Skeletal muscle tissue (tissue), 4 donors: Measurements from ENCODE around the gene FAM187B. TPM values are rescaled to one million over a fixed set of nuclear protein-coding genes. Genes with fewer than 3 reads are reported as not detected.

Experiments used
- H3K27ac ChIP-seq: one replicate; pipeline ENCODE4 v1.7.0; 2013; ENCODE audit warnings: mild to moderate bottlenecking, low read depth, low read length, inconsistent platforms
- H3K27me3 ChIP-seq, 3 donors: one replicate each; pipeline ENCODE4 v1.7.0; 2013; ENCODE audit warnings: low read length in 3 of 3; ENCODE audit not compliant: control insufficient read depth in 3 of 3, insufficient read depth in 3 of 3
- H3K36me3 ChIP-seq, 3 donors: one replicate each; pipeline ENCODE4 v1.7.0; 2013; ENCODE audit warnings: low read length in 3 of 3; ENCODE audit not compliant: control insufficient read depth in 3 of 3, insufficient read depth in 3 of 3
- H3K4me1 ChIP-seq, 3 donors: one replicate each; pipeline ENCODE4 v1.7.0; 2013; ENCODE audit warnings: low read length in 3 of 3, mild to moderate bottlenecking in 3 of 3; ENCODE audit not compliant: control insufficient read depth in 3 of 3, insufficient read depth in 3 of 3
- H3K4me3 ChIP-seq, 3 donors: one replicate each; pipeline ENCODE4 v1.7.0; 2013; ENCODE audit warnings: low read length in 3 of 3
- H3K9ac ChIP-seq, 3 donors: one replicate each; pipeline ENCODE4 v1.7.0; 2013; ENCODE audit warnings: low read length in 3 of 3, mild to moderate bottlenecking in 3 of 3, moderate library complexity in 2 of 3, low read depth in 1 of 3
- H3K9me3 ChIP-seq, 3 donors: one replicate each; pipeline ENCODE4 v1.7.0; 2013; ENCODE audit warnings: low read length in 3 of 3; ENCODE audit not compliant: control insufficient read depth in 3 of 3
- total RNA-seq: library from RNA; depleted of rRNA; stranded (reverse); fragments of >200 nt; gene quantifications from one replicate; pipeline ENCODE4 v1.2.3, GENCODE V29; 2014
- donor health status: Osteomylitis.

Gene FAM187B
- total RNA-seq, result not detected

DNA sequence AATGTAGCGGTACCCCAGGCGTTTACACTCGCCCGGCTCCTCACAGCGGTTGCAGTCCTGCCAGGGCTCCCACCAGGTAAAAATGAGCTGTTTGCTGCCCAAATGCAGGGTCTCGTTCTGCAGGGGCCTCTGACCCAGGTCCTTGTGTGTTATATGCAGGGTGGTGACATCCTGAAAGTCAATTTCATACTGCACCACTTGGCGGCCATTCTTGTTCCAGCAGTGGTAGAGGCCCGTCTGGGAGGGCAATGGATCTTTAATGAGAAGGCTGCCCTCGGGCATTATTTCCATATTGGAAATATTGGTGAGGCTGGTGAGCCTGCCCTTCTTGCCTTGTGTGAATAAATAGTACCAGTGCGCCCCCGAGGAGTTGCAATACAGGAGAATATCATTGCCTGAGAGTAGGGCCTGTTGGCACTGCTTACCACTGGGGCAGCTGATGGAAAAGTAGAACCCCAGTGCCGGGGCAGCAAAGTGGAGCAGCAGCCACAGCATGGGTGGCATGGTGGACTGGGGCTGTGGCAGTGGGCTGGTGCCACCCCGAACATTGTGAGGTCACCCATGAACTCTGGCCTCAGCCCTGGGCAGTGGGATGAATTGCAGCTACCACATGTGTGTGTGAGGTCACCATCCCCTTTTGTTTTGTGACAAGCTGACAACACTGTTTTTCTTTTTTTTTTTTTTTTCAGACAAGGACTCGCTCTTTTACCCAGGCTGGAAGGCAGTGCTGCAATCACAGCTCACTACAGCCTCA, at the start of gene FAM187B:
Gene FAM187B (minus strand): TSS at position 563 of the 754 bp plus-strand sequence. CDS start 59 bp downstream, at position 504.
- Histone ChIP-seq H3K27ac (no peak within 1 kb of the TSS), H3K4me3 (no peak within 1 kb of the TSS), H3K36me3 (no peaks in the 10 kb centered on the region), H3K9me3 (no peaks in the 10 kb centered on the region), H3K9ac (no peak within 1 kb of the TSS), H3K27me3 (peaks cover 2 to 18% (median 18%) of the 10 kb centered on the region in 3 donors), H3K4me1 (peaks cover 0 to 3% (median 0%) of the 10 kb centered on the region in 3 donors)

GRCh38 chr19:35276706-35277281, 48.3 kb upstream of the FAM187B start:
- Histone ChIP-seq H3K4me1 (peaks cover 0 to 3% (median 0%) of the 10 kb centered on the region in 3 donors), H3K9ac (no peak overlapping the region), H3K4me3 (no peak overlapping the region), H3K27me3 (no peaks in the 10 kb centered on the region), H3K27ac (no peak overlapping the region), H3K9me3 (no peaks in the 10 kb centered on the region), H3K36me3 (peaks cover 55 to 62% (median 56%) of the 10 kb centered on the region in 3 donors)

GRCh38 chr19:35274323-35274722, 45.8 kb upstream of the FAM187B start:
- no peaks in the 10 kb centered on the region for H3K27me3 ChIP-seq
- no peak overlapping the region for H3K4me3 ChIP-seq
- no peak overlapping the region for H3K27ac ChIP-seq
- H3K9me3 ChIP-seq, result no peaks in the 10 kb centered on the region
- H3K9ac ChIP-seq, result no peak overlapping the region
- peaks cover 66 to 75% (median 72%) of the 10 kb centered on the region in 3 donors for H3K36me3 ChIP-seq
- peaks cover 10 to 15% (median 14%) of the 10 kb centered on the region in 3 donors for H3K4me1 ChIP-seq

- H3K27me3 ChIP-seq, result no peaks in the 10 kb centered on the region
- no peaks in the 10 kb centered on the region for H3K9me3 ChIP-seq
- H3K27ac ChIP-seq, result no peak overlapping the region
- no peak overlapping the region for H3K9ac ChIP-seq
- H3K4me3 ChIP-seq, result no peak overlapping the region
- peaks cover 10 to 15% (median 14%) of the 10 kb centered on the region in 3 donors for H3K4me1 ChIP-seq
- H3K36me3 ChIP-seq, result peaks cover 61 to 69% (median 67%) of the 10 kb centered on the region in 3 donors
Observed at GRCh38 chr19:35273686-35274259, 45.2 kb upstream of the FAM187B start.

DNA sequence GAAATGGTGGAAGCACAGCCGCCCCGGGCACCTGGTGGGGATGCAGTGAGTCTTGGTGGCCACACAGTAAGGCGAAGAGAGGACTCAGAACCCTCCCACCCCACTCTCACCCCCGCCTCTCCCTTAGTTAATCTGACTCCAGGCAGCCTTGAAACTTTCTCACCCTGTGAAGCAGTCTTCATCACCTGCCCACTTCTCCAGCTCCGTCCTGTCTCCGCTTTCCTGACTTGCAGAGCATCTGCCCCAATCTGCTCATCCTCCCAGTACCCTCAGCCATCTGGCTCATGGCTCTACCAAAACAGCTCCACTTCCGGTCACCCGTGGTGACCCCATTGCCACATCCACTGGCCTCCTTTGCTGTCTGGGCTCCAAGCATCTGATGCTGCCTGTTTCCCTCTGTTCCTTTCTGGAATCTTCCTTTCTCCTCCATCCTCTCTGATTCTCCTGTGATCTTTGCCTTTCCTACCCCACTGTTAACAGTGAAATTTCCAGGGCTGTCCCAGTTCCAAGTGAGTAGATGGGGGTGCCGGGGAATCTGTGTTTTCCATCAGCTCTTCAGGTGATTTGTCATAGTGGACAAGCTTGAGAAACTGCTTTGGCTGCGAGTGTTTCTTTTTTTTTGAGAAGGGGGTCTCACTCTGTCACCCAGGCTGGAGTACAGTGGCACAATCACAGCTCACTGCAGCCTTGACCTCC, 44.6 kb upstream of the FAM187B start:
- no peak overlapping the region for H3K27ac ChIP-seq
- H3K4me3 ChIP-seq, result no peak overlapping the region
- H3K27me3 ChIP-seq, result no peaks in the 10 kb centered on the region
- H3K4me1 ChIP-seq, result peaks cover 10 to 15% (median 14%) of the 10 kb centered on the region in 3 donors
- peaks cover 54 to 66% (median 65%) of the 10 kb centered on the region in 3 donors for H3K36me3 ChIP-seq
- no peak overlapping the region for H3K9ac ChIP-seq
- no peaks in the 10 kb centered on the region for H3K9me3 ChIP-seq

DNA sequence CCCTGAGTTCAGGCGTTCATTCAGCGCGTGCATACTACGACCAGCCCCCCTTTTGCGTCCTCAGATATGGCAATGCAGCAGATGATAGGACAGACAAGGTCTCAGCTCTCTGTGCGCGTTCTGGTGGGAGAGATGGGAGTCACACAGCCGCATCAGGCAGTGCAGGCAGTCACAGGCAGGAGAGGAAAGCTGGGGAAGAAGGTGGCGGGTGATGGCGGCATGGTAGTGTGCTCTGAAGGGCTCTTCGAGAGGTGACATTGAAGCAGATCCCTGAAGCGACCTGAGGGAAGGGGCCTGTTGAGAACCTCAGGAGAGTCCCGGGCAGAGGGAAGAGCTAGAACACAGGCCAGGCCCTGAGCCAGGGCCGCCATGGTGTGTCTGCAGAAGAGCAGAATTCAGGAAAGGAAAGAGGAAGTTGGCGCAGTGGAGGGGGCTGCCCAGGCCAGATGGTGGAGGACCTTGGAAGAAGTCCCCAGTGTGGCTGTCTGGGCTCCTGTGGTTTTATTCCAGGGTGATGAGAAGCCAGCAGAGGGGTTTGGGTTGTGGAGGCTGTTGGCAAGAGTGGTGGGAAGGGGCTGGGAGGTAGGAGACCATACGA, 43.7 kb upstream of the FAM187B start:
- Histone ChIP-seq H3K36me3 (peaks cover 51 to 62% (median 58%) of the 10 kb centered on the region in 3 donors), H3K4me1 (peaks cover 10 to 18% (median 14%) of the 10 kb centered on the region in 3 donors), H3K27me3 (no peaks in the 10 kb centered on the region), H3K9ac (peak overlapping the region in 1 of 3 donors; percentile 9), H3K27ac (no peak overlapping the region), H3K9me3 (no peaks in the 10 kb centered on the region), H3K4me3 (no peak overlapping the region)

DNA sequence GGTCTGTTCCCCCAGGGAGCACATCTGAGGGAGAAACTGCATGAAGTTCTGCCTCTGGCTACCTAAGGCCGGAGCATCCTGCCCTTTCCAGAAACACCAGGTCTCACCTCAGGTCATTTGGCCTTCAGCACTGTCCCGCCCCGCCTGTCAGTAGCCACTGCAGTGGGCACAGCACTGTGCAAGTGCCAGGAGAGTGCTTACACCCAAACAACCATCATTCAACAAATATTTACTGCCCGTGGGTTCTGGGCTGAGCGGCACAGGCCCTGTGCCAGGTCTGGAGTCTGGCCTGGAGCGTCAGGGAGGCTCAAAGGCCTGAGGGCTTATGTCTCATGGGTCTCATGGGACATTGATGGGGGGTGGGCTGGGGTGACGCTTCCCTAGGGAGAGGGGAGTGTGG, 43.0 kb upstream of the FAM187B start:
- H3K9me3 ChIP-seq, result no peaks in the 10 kb centered on the region
- H3K9ac ChIP-seq, result peak overlapping the region in 1 of 3 donors; percentile 45
- no peaks in the 10 kb centered on the region for H3K27me3 ChIP-seq
- no peak overlapping the region for H3K4me3 ChIP-seq
- peaks cover 44 to 56% (median 51%) of the 10 kb centered on the region in 3 donors for H3K36me3 ChIP-seq
- H3K4me1 ChIP-seq, result peaks cover 15 to 25% (median 19%) of the 10 kb centered on the region in 3 donors
- no peak overlapping the region for H3K27ac ChIP-seq

DNA sequence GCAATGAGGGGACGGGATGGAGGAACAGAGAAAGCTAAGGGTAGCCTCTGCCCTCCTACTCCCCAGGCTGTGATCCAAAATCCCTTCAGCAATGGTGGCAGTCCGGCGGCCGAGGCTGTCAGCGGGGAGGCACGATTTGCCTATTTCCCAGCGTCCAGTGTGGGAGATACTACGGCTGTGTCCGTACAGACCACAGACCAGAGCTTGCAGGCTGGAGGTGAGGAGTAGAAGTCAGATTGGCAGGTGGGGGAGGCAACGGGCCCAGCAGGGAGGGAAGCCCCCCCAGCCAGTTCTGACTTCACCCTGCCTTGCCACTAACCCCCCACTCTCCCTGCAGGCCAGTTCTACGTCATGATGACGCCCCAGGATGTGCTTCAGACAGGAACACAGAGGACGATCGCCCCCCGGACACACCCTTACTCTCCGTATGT, 41.9 kb upstream of the FAM187B start:
- Histone ChIP-seq H3K9me3 (no peaks in the 10 kb centered on the region), H3K4me3 (peak overlapping the region in 1 of 3 donors; percentile 35), H3K27me3 (no peaks in the 10 kb centered on the region), H3K27ac (peak overlapping the region; percentile 44), H3K9ac (peak overlapping the region in 2 of 3 donors; percentile 21 to 23), H3K36me3 (peaks cover 40 to 46% (median 42%) of the 10 kb centered on the region in 3 donors), H3K4me1 (peaks cover 18 to 36% (median 29%) of the 10 kb centered on the region in 3 donors)

- H3K4me3 ChIP-seq, result peak overlapping the region; percentile 51 to 84 (median 81)
- H3K36me3 ChIP-seq, result peaks cover 38 to 42% (median 42%) of the 10 kb centered on the region in 3 donors
- H3K9me3 ChIP-seq, result no peaks in the 10 kb centered on the region
- H3K27ac ChIP-seq, result peak overlapping the region; percentile 52
- no peaks in the 10 kb centered on the region for H3K27me3 ChIP-seq
- H3K9ac ChIP-seq, result peak overlapping the region; percentile 75 to 90 (median 86)
- H3K4me1 ChIP-seq, result peaks cover 23 to 44% (median 37%) of the 10 kb centered on the region in 3 donors
Observed at GRCh38 chr19:35269438-35270117, 41.0 kb upstream of the FAM187B start.
